DMS79 (cell line): ENCODE measurements around the gene ARL14.
A peak's percentile ranks its signal among the peaks of the same experiment; 100 is the strongest.
"Not testable (repeated sequence)": the region's sequence is repeated elsewhere in the genome, so short reads cannot be mapped to it uniquely, and the experiment has no call there.

Experiments used
- DNase-seq: peaks from one replicate; lab custom pipeline; 2025; lab: John Stamatoyannopoulos, UW

Gene ARL14

DNA sequence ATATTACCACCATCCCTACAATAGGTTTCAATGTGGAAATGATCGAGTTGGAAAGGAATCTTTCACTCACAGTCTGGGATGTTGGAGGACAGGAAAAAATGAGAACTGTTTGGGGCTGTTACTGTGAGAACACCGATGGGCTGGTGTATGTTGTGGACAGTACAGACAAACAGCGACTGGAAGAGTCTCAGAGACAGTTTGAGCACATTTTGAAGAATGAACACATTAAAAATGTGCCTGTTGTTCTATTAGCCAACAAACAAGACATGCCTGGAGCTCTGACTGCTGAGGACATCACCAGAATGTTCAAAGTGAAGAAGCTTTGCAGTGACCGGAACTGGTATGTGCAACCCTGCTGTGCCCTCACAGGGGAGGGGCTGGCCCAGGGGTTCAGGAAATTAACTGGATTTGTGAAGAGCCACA lies 510 bp downstream of the ARL14 start:
- DNase-seq: no peak

DNA sequence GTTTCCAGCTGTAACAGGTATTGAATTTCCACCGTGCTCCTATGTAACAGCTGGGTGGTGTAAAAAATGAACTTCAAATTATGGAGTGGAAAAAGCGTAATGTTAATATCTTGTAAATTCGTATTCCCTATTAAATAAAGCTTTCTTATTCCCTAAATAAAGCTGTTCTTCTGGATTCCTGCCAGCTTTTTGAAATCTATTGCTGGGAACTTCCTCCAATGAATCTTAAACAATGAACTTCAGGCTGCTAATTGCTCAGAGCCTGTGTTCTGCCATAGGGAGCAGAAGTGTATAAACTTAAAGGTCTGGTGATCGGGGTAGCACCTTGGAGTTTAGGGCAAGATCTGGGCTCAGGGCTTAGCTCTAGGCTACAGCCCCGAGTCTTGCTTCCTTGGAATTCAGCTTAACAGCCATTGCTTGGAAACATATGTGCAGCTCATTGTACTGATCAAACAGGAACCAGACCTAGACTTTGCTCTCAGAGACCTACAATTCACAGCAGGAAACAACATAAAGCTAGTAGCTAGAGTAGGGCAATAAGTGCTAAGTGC lies 1.4 kb downstream of the ARL14 start:
- no peak for DNase-seq

DNA sequence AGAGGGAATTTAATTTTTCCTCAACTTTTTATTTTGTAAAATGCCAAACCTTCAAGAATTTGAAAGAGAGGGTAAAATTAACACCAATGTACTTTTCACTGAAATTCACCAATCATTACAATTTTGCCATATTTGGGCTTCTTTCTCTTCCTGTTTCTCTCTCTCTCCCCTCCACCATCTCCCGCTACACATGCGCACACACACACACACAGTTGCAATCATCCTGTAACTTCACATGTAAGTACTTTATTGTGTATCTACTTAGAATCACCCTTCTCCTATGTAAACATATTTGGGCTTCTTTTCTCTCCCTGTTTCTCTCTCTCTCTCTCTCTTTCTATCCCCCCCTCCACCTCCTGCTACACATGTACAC lies 7.4 kb downstream of the ARL14 start:
- no peak for DNase-seq

DNA sequence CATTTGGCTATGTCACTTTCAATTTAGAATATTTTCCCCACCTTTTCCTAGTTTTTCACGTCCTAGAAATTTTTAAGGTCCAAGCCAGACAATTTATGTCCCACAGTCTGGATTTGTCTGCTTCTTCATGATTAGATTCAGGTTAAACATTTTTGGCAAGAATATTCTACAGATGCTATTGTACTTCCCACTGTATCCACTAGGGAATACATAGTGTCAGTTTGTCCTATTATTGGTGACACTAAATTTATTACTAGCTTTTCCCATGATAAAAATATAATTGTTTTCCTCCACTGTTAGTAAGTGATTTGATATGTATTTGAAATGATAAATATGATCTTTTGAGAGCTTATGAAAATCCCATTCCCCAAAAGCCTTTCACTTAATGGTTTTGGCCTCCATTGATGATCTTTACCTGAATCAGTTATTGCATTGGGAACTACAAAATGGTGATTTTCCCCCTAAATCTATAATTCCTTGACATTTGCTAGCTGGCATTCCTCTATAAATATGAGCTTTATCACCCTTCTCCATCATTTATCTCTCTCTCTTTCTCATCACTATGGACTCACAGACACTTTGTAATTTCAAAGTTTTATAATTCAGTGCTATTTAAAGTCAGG lies 8.3 kb downstream of the ARL14 start:
- DNase-seq: no peak

DNA sequence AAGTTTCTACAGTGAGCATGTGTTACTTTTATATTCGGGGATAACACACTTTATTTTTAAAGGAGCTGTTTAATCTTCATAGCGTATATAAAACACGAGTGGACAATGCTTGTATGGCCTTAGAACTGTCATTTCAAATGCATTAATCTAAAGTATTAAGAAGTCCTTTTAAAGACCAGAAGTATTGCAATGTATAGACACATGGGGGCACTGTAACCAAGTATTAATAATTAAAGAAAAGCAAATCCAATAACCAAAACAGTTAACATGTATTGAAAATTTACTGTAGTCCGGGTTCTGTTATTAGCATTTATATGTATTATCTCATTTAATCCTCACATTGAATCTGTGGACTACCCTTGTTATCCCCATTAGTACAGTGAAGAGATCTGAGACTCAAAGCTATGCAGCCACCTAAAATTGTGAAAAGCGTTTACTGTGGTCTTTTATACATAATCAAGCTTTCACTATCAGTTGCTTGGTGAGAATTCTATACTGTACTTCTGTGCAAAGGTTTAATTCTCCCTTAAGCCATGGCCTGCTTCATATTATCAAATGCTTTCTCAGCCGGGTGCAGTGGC lies 10.1 kb downstream of the ARL14 start:
- DNase-seq: no peak

DNA sequence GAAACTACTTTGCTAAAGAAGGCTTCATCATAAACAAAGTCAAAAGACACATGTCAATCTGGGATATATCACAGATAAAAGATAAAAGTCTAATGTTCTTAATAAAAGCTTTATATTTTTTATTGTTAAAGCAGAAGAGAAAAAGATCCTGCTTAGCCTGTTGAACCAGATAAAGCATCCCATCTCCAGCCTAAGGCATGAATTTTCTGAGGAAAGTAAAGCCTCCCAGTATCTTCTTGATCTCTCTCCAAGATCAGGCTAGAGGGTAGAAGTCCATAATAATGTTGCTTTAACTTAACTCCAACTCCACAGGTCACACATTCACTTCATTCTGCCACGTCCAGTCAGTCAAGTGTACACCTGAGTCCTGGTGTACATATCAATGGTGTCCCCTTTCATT lies 14.2 kb downstream of the ARL14 start:
- no peak for DNase-seq

DNA sequence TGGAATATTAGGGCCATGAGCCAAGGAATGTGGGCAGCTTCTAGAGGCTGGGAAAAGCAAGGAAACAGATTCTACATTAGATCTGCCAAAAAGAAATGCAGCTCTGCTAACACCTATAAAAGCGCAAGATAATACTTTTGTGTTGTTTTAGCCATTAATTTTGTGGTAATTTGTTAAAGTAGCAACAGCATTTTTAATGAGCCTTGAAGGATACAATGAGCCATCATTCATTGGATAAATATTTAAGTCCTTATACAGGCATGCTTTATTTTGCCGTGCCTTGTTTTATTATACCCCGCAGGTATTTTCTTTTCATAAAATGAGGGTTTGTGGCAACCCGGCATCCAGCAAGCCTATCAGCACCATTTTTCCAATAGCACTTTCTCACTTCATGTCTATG lies 15.0 kb downstream of the ARL14 start:
- DNase-seq: no peak

DNA sequence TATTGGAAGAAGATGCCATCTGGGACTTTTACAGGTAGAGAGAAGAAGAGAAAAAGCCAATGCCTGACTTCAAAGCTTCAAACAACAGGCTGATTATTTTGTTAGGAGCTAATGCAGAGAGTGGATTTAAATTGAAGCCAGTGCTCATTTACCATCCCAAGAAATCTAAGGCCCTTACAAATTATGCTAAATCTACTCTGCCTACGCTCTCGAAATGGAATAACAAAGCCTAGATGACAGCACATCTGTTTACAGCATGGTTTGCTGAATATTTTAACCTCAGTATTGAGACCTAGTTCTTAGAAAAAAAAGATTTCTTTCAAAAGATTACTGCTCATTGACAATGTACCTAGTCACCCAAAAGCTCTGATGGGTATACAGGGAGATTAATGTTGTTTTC lies 16.2 kb downstream of the ARL14 start:
- DNase-seq: no peak

DNA sequence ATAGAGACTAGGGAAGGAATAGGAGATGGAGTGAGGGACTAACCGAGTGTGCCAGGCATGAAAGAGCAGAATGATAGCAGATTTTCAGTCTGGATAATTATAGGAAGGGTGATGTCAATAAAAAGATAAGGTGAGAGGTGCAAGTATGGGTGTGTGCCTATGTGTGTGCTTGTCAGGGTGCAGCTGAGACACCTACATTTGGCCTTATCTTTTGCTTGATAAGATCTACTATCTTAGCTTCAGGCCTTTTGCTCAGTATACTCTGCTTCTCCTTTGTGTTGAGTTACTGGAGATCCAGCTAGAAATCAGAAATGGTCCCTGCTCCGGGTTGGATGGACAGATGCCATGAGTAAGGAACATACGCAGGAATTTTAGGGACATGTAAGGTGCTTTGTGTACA lies 17.4 kb downstream of the ARL14 start:
- no peak for DNase-seq

DNA sequence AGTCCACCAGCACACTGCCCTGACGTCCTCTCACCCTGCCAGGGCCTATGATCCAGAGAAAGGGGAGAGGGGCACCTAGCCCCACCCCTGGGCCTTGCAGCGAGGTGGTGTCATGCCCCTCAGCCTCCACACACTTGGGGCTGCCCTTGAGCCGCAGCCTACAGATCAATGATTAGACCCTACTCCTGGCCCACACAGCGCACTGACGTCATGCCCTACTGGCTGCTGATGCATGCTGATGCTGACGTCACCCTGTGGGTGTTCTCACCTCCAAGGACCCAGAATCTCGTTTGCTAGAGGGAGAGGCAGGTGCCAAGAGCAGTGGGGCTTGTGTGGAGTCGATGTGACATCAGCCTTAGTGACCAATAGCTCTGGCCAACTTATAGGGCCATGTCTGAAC lies 18.0 kb downstream of the ARL14 start:
- no peak for DNase-seq

DNA sequence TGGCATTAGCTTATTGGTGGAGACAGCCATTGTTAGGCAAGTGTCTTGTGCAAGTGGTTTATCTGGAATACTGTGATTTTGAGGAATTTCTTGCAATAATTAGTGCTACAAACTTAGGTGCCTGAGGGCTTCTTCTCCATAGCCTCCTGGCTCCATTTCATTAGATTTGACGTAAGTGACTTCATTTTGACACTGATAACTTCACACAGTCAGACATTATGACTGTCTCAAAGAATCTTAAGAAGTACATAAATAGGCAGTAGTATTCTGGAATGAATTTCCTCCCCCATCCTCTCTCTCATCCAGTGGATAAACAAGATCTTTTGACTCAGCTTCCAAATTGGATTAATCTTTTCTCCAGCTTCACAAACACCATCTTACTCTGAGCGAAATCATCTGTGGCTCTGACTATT lies 19.0 kb downstream of the ARL14 start:
- no peak for DNase-seq

DNA sequence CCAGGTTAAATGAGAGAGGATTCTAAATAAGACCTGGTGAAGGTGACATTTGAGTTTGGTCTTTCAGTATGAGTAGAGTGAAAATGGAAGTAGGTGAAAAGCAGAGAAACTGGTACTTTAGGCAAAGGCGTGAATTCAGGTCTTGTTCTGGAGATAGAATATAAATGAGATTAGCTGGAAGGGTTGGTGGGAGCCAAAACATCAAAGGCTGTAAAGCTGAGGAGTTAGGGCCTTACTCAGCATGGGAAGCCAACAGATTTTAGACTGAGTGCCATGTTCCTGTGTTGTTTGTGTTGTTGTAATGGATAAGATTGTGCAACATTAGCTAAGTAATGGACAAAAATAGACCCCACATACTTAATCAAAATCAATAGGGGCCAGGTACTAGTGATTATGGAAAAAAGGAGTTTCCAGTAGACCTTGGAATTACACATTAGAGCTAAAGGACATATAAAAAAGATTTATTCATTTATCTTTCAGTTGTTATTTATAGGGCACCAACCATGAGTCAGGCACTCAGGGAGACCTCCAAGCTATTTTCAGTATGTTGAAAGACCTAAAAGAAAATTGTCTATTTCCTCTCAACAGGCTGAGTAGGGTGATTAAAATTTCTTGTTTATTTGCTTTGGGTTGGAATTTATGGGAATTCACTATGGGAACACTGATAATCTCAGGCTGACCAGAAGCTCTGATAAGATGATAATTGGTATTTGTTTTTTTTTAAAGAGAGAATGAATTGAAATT lies 20.8 kb downstream of the ARL14 start:
- no peak for DNase-seq

DNA sequence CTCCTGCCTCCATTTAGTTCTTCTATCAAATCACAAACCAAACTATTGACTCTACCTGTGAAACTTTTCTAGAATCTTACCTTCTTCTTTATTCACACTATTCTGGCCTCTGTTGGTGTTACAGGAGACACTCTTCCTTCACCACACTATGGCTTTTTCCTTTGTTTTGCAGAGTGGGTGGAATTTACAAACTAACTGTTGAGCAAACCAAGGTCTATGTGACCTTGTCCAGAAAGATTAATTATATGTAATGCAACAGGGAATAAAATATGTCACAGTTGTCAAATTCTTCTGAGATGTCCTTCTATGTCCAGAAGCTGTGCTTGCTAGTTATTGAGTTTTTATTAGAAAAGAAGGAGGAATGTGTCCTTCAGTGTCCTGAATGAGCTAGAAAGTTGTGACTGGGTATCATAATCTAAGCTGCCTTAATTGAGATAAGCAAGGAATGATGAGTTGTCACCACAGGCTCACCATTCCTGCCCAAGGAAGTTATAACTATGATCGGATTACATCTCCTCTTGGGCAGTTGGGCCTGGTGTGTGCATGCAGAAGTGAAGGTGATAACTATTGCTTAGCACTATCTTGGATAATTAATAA lies 21.7 kb downstream of the ARL14 start:
- no peak for DNase-seq

DNA sequence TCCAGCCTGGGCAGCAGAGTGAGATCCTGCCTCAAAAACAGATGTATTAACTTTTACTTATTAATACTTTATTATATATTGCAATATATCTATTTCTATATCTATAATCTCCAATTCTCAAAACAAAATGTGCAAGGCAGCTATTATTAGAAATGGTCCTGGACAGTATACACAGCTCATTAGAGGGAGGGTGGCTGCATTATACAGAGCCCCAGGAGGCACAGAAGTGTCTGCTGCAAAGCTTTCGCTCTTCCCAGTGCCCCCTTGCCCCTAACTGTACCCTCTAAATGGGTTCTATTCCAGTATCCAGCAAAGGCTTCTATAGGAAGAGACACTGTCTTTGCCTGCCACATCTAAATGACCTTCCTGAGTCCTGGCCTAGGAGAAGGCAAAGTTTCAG lies 24.5 kb downstream of the ARL14 start:
- DNase-seq: no peak

DNA sequence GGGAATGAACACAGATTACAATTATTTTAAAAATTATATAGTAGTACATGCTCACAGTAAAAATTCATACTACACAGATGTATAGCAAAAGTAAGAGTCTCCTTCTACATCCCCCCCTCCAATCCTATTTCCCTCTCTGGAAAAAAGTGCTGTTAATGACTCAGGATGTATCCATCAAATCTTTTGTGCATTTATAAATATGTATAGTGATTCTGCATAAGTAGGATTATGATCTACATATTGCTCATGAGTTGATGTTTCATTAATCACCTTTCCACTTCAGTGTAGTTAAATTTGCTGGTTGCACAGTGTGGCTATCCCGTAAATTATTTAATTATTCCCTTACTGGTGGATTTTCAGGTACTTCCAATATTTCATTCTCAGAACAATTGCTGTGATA lies 25.3 kb downstream of the ARL14 start:
- no peak for DNase-seq

DNA sequence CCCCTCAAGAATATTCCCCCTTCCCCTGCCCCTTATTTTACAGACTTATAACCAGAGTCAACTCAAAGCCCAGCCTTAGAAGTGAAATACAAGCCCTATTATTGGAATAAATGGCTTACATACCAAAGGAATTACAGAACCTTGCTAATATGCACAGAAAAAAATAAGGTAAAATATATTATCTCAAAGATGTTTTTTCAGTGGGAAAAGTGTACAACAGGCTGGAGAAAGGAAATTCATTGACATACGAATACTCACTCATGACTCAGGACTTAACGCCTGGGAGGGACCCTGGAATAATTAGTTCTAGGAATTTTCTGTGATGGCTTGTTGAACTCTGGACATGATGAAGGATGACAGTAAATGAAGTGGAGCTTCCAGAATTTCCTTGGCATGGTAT lies 27.0 kb downstream of the ARL14 start:
- no peak for DNase-seq

DNA sequence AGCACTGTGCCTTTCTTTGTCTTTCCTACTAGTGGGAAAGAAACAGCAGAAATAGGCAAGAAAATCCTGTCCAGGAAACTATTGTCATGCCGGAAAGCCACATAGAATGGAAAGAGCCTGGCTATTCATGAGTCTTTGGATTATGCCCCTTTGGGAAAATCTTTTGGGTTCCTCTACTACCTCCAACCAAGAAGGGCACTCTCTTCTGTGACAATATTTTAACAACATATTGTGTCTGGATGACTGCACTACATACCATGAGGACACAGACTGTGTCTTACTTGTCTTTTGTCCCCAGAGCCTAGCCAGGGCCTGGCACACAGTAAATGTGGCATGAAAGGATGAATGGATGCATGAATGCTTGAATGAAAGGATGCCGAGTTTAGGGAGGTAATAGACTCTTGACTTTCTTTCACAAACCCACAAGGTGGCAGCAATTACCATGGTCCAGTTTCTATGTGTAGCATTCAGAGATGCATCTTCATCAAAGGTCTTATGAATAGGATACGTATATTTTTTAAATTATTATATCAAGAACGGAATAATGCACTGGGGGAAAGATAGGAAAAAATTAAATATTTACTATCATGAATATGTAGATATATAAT lies 30.3 kb downstream of the ARL14 start:
- peak; percentile 56 for DNase-seq

DNA sequence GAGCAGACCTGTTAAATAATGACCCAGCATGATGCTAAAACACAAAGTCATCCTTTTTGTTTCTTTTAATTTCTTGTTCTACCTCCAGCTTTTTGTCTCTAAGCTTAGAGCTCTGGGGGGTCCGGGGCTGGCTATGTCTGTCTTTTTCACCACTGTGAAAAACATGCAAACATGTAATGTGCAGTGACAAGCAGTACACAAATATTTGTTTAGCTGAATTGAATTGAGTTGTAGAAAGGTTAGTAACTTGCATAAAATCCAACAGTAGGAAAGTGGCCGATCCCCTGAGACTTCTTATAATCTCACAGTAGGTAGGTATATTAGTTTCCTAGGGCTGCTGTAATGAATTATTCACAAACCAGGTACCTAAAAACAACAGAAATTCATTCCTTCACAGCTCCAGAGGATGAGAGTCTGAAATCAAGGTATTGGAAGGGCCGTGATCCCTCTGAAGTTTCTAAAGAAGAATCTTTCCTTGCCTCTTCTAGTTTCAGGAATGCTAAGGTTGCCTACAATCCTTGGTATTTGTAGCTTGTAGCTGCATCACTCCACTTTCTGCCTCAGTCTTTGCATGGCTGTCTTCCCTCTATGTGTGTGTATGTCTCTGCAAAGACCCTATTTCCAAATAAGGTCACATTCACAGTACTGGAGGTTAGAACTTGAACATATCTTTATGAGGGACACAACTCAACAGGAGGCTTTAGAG lies 32.7 kb downstream of the ARL14 start:
- DNase-seq: no peak

DNA sequence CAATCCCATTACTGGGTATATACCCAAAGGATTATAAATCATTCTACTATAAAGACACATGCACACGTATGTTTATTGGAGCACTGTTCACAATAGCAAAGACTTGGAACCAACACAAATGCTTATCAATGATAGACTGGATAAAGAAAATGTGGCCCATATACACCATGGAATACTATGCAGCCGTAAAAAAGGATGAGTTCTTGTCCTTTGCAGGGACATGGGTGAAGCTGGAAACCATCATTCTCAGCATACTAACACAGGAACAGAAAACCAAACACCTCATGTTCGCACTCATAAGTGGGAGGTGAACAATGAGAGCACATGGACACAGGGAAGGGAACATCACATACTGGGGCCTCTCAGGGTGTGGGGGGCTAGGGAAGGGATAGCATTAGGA lies 36.2 kb downstream of the ARL14 start:
- not testable (repeated sequence) for DNase-seq

DNA sequence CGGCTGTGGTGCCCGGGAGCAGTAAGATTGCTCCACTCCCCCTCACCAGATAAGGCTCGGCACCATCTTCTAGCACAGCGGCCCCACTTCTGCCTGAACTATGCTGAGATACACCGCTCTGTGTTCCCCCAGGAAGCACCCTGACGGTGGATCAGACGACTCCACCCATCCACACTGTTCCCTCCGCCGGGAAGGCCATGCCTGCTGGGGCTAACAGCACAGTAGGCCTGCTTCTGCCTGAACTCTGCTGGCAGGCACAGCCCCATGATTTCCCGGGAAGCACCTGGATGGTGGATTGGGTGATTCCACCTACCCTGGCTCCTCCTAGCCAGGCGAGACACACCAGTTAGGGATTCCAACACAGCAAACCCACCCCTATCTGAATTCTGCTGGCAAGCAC lies 42.8 kb downstream of the ARL14 start:
- DNase-seq: no peak

DNA sequence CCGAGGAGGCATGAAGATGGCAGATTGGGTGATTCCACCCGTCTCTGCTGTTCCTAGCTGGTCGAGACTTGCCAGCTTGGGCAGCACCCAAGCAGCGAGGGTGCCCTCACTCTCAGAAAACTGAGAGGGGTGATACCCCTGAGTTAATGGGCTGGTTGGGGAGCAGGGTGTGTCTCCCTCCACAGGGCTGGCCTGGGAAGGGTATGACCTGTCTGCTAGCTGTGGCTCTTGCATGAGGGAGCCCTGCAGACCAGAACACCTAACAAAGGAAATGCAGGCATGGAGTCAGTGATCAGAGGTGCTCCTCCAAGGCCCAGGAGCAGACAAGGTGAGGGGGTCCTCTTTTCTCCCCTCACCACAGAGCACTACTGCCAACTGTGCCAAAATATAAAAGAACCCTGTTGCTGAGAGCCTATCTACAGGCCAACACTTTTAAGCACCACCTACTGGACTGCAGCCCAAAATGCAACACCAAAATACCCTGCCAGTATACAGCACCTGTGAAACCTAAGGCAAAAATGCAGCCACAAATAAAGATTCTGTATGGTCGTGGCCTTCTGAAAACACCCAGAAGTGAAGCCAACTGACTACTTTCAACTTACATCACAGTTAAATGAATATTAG lies 43.3 kb downstream of the ARL14 start:
- no peak for DNase-seq
